H1 (cell line): Measurements from ENCODE around the gene PRODH2. TPM values are rescaled to one million over a fixed set of nuclear protein-coding genes. Genes with fewer than 3 reads are reported as not detected.

Experiments used
- CTCF ChIA-PET: fragments of 300-600 bp; sonication (Branson Sonifier 250); formaldehyde crosslinking; loops from one replicate; lab custom pipeline; 2021; ENCODE audit not compliant: partially characterized antibody; lab: Charles Lee
- POLR2A ChIA-PET: fragments of 300-600 bp; sonication (Branson Sonifier 250); formaldehyde crosslinking; loops from one replicate; lab custom pipeline; 2021; ENCODE audit warnings: inconsistent platforms; ENCODE audit not compliant: partially characterized antibody; lab: Charles Lee
- DNase-seq, 2 experiments: peaks; one replicate each; pipeline versions ENCODE4 v3.0.0 to v3.0.0-alpha.2; 2010 to 2022; ENCODE audit warnings: low spot score in 2 of 2, low read depth in 1 of 2, mixed read lengths in 1 of 2
- FAIRE-seq: peaks from 2 replicates; lab custom pipeline; 2011; peaks lifted over from hg19 to GRCh38; lab: Jason Lieb, UNC
- H2AFZ ChIP-seq: 2 replicates; pipeline ENCODE4 v1.8.1; 2012; ENCODE audit warnings: low read length, inconsistent platforms
- H2AK5ac ChIP-seq: 2 replicates; pipeline ENCODE4 v1.6.1; 2013; ENCODE audit warnings: low read depth, low read length
- H2BK120ac ChIP-seq: replicated peaks from 2 replicates; pipeline ENCODE3; 2013; ENCODE audit warnings: low read depth, low read length, inconsistent platforms
- H2BK12ac ChIP-seq: 2 replicates; pipeline ENCODE4 v1.6.1; 2013; ENCODE audit warnings: low read depth, low read length
- H2BK15ac ChIP-seq: 2 replicates; pipeline ENCODE4 v1.6.1; 2013; ENCODE audit warnings: low read length
- H2BK20ac ChIP-seq: 2 replicates; pipeline ENCODE4 v1.6.1; 2013; ENCODE audit warnings: low read length
- H2BK5ac ChIP-seq: 2 replicates; pipeline ENCODE4 v1.6.1; 2013; ENCODE audit warnings: low read depth, low read length
- H3K14ac ChIP-seq: 2 replicates; pipeline ENCODE4 v1.6.1; 2013; ENCODE audit warnings: inconsistent platforms; ENCODE audit not compliant: insufficient read length
- H3K18ac ChIP-seq: 2 replicates; pipeline ENCODE4 v1.6.1; 2013; ENCODE audit warnings: low read length; ENCODE audit errors: extremely low read depth
- H3K23ac ChIP-seq: 2 replicates; pipeline ENCODE4 v1.6.1; 2013; ENCODE audit warnings: inconsistent platforms; ENCODE audit not compliant: insufficient read length
- H3K23me2 ChIP-seq: 2 replicates; pipeline ENCODE4 v1.6.1; 2013; ENCODE audit warnings: low read depth, low read length
- H3K27ac ChIP-seq: 2 replicates; pipeline ENCODE4 v1.6.1; 2011; ENCODE audit warnings: low read depth, low read length, inconsistent platforms
- H3K27me3 ChIP-seq, 4 experiments: replicated peaks in 1 of 4; 1 replicate in 1 of 4; 2 replicates in 3 of 4; pipeline versions ENCODE4 v1.6.1 to v1.8.1; 2011 to 2013; ENCODE audit warnings: low read length in 3 of 4, mild to moderate bottlenecking in 3 of 4, inconsistent platforms in 2 of 4, mixed read lengths in 2 of 4, moderate library complexity in 1 of 4; ENCODE audit not compliant: control insufficient read depth in 3 of 4, insufficient read depth in 3 of 4; ENCODE audit errors: extremely low read depth in 1 of 4
- H3K36me3 ChIP-seq, 4 experiments: 2 replicates each; pipeline versions ENCODE4 v1.6.1 to v1.8.1; 2011 to 2013; ENCODE audit warnings: mild to moderate bottlenecking in 4 of 4, low read length in 3 of 4, moderate library complexity in 2 of 4, control low read depth in 1 of 4, inconsistent platforms in 1 of 4; ENCODE audit not compliant: insufficient read depth in 4 of 4, control insufficient read depth in 2 of 4
- H3K4ac ChIP-seq: replicated peaks from 2 replicates; pipeline ENCODE3; 2013; ENCODE audit warnings: low read length, low read depth, mixed read lengths, inconsistent platforms; ENCODE audit not compliant: insufficient read length
- H3K4me1 ChIP-seq, 4 experiments: replicated peaks in 1 of 4; 1 replicate in 1 of 4; 2 replicates in 3 of 4; pipeline versions ENCODE4 v1.6.1 to v1.8.1; 2011 to 2013; ENCODE audit warnings: low read length in 3 of 4, inconsistent platforms in 2 of 4, mixed read lengths in 1 of 4; ENCODE audit not compliant: insufficient read depth in 4 of 4, control insufficient read depth in 3 of 4
- H3K4me2 ChIP-seq, 2 experiments: 2 replicates each; pipeline versions ENCODE4 v1.6.1 to v1.8.1; 2011 to 2013; ENCODE audit warnings: low read depth in 2 of 2, low read length in 2 of 2, control low read depth in 1 of 2, inconsistent platforms in 1 of 2, mild to moderate bottlenecking in 1 of 2; ENCODE audit not compliant: insufficient read depth in 1 of 2
- H3K4me3 ChIP-seq, 4 experiments: fragments of 200-600, 300-600 bp in 1 of 4; sonication (generic), shearing (Covaris generic), sonication (Bioruptor Twin) in 1 of 4; 2 replicates each; pipeline versions ENCODE4 v1.5.1 to v1.8.1; 2011 to 2016; ENCODE audit warnings: low read length in 4 of 4, low read depth in 3 of 4, control low read depth in 2 of 4, inconsistent platforms in 2 of 4, mild to moderate bottlenecking in 2 of 4, mixed read lengths in 1 of 4, moderate library complexity in 1 of 4; ENCODE audit not compliant: insufficient read depth in 2 of 4; ENCODE audit errors: extremely low read depth in 1 of 4
- H3K56ac ChIP-seq: replicated peaks from 2 replicates; pipeline ENCODE3; 2013; ENCODE audit warnings: low read depth, mild to moderate bottlenecking, mixed read lengths, low read length, inconsistent platforms; ENCODE audit not compliant: insufficient read length
- H3K79me1 ChIP-seq: 2 replicates; pipeline ENCODE4 v1.6.1; 2013; ENCODE audit warnings: low read depth, low read length, control low read depth
- H3K79me2 ChIP-seq, 2 experiments: 2 replicates each; pipeline versions ENCODE4 v1.6.1 to v1.8.1; 2012 to 2013; ENCODE audit warnings: low read length in 2 of 2, mild to moderate bottlenecking in 2 of 2, inconsistent platforms in 1 of 2; ENCODE audit not compliant: insufficient read depth in 2 of 2, control insufficient read depth in 1 of 2
- H3K9ac ChIP-seq, 4 experiments: replicated peaks in 1 of 4; 1 replicate in 1 of 4; 2 replicates in 3 of 4; pipeline versions ENCODE4 v1.6.1 to v1.8.1; 2011 to 2013; ENCODE audit warnings: low read depth in 3 of 4, low read length in 3 of 4, control low read depth in 2 of 4, mild to moderate bottlenecking in 2 of 4, moderate library complexity in 2 of 4, inconsistent platforms in 1 of 4; ENCODE audit errors: extremely low read depth in 1 of 4
- H3K9me3 ChIP-seq, 2 experiments: 2 replicates each; pipeline versions ENCODE4 v1.6.1 to v1.8.1; 2012 to 2013; ENCODE audit warnings: mild to moderate bottlenecking in 2 of 2, moderate library complexity in 2 of 2, control low read depth in 1 of 2, inconsistent platforms in 1 of 2, low read depth in 1 of 2, low read length in 1 of 2, mixed read lengths in 1 of 2; ENCODE audit not compliant: insufficient read depth in 2 of 2
- H4K20me1 ChIP-seq, 2 experiments: replicated peaks in 1 of 2; 2 replicates each; pipeline versions ENCODE3 to v1.8.1; 2011 to 2013; ENCODE audit warnings: inconsistent platforms in 2 of 2, low read length in 2 of 2, mild to moderate bottlenecking in 1 of 2; ENCODE audit not compliant: insufficient read depth in 2 of 2, control insufficient read depth in 1 of 2
- H4K5ac ChIP-seq: 2 replicates; pipeline ENCODE4 v1.6.1; 2013; ENCODE audit warnings: low read length, low read depth, mixed read lengths, inconsistent platforms; ENCODE audit not compliant: insufficient read length
- H4K8ac ChIP-seq: 2 replicates; pipeline ENCODE4 v1.8.0; 2013; ENCODE audit warnings: mild to moderate bottlenecking, moderate library complexity, low read length, inconsistent platforms; ENCODE audit not compliant: insufficient read depth; ENCODE audit errors: extremely low read depth
- H4K91ac ChIP-seq: replicated peaks from 2 replicates; pipeline ENCODE3; 2013; ENCODE audit warnings: low read length, mixed read lengths, inconsistent platforms; ENCODE audit not compliant: insufficient read length
- NRF1 ChIP-seq: IDR thresholded peaks from 2 replicates; pipeline ENCODE4 v1.6.1; 2011; ENCODE audit warnings: mild to moderate bottlenecking, low read depth, low read length, improper control_type of control experiment
- RAD21 ChIP-seq, 2 experiments: IDR thresholded peaks in 1 of 2; conservative IDR thresholded peaks in 1 of 2; 2 replicates each; pipeline ENCODE4 v1.6.1; 2011; ENCODE audit warnings: low read depth in 2 of 2, low read length in 2 of 2, improper control_type of control experiment in 1 of 2, inconsistent platforms in 1 of 2, mild to moderate bottlenecking in 1 of 2, moderate library complexity in 1 of 2
- WGBS, 2 experiments: shearing (Covaris generic) in 1 of 2; methylation state at CpG; one replicate each; pipeline versions ENCODE4 v1.1.6 to v1.1.7; 2013 to 2015; ENCODE audit warnings: low lambda C conversion rate in 2 of 2, mixed read lengths in 2 of 2, inconsistent platforms in 1 of 2, low coverage in 1 of 2, missing lambda C conversion rate in 1 of 2; ENCODE audit not compliant: insufficient replicate concordance in 2 of 2, insufficient coverage in 1 of 2, insufficient read length in 1 of 2; ENCODE audit errors: extremely low coverage in 1 of 2, missing lambda C conversion rate in 1 of 2; 5-methylcytosine and 5-hydroxymethylcytosine counted together
- polyA plus RNA-seq, 7 experiments: library from polyadenylated mRNA; depleted of rRNA in 3 of 7; stranded (reverse) in 5 of 7; unstranded in 2 of 7; fragments of >200 nt in 5 of 7; fragments of 200-250 nt in 2 of 7; gene quantifications; 1 replicate in 5 of 7; 2 replicates in 1 of 7; 4 replicates in 1 of 7; pipeline versions ENCODE4 v1.2.1 to v1.2.3, GENCODE V29; 2011 to 2013; ENCODE audit warnings: missing spikeins in 2 of 7, mixed read lengths in 2 of 7
- total RNA-seq: library from RNA; stranded (reverse); fragmentation: NEBNext Ultra II Directional; extraction: Animal tissue kit (Norgen Biotek cat#: 25700); gene quantifications from 2 replicates; pipeline ENCODE4 v1.2.1, GENCODE V29; 2021
- TF ChIP-seq, protein P1 (sequence below), 3 experiments: IDR thresholded peaks; 1 replicate in 2 of 3; 2 replicates in 1 of 3; pipeline versions ENCODE4 v1.5.1 to v1.6.1; 2011; ENCODE audit warnings: low read length in 3 of 3, mild to moderate bottlenecking in 3 of 3, inconsistent platforms in 2 of 3, low read depth in 1 of 3, moderate library complexity in 1 of 3; ENCODE audit not compliant: insufficient read depth in 1 of 3; ENCODE audit errors: control extremely low read depth in 1 of 3

The PRODH2 gene
- total and polyA plus RNA-seq, 2 of the 8 experiments (the other 6 are each of a cell fraction or from before 2014, with no cell fraction given), result not detected

DNA sequence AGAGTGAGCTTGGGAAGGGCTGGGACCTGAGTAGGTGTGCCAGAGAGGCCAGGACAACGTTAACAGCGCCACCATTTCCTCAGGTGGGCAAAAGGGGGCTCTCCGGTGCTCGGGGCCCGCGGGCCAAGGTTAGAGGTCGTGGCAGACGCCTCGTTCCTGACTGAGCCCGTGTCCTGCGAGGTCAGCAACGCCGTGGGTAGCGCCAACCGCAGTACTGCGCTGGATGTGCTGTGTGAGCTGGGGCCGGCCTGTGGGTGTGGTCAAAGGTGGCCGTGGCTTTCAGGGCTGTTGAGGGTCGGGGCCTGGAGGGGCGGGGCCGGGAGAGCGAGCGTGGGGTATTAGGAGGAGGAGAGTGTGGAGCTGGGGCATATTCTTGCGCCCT is 47.8 kb upstream of the PRODH2 start:
- Histone ChIP-seq H3K14ac (no peak overlapping the region), H3K23ac (no peak overlapping the region), H3K9me3 (no peaks in the 10 kb centered on the region), H3K56ac (no peak overlapping the region), H2BK12ac (0 out of 2 replicates have a peak overlapping the region, but pooled peaks have one; percentile 39), H4K5ac (no peak overlapping the region), H3K4me1 (peaks cover 0 to 20% (median 12%) of the 10 kb centered on the region in 4 experiments; a peak in 6 of 7 replicates), H3K79me2 (no peaks in the 10 kb centered on the region), H3K18ac (peak overlapping the region; percentile 48; the same call in 1 of the 2 replicates), H3K27ac (no peak overlapping the region), H3K27me3 (peaks cover 7 to 64% (median 58%) of the 10 kb centered on the region in 4 experiments), H4K8ac (no peak overlapping the region), H3K23me2 (peaks cover 22% of the 10 kb centered on the region), H3K4me2 (peak overlapping the region; percentile 80 to 96), H4K20me1 (peaks cover 0 to 3% of the 10 kb centered on the region in 2 experiments), H2BK5ac (no peak overlapping the region), H3K4ac (no peak overlapping the region), H3K79me1 (no peaks in the 10 kb centered on the region), H2AFZ (no peak overlapping the region), H2AK5ac (no peak overlapping the region), H2BK120ac (no peak overlapping the region), H3K9ac (no peak overlapping the region), H2BK15ac (no peak overlapping the region), H3K4me3 (peak overlapping the region; percentile 30 to 60 (median 51)), H3K36me3 (no peaks in the 10 kb centered on the region), H2BK20ac (no peak overlapping the region), H4K91ac (no peak overlapping the region)
- WGBS, 2 experiments, result 9% methylated on average over 19 of the region's 24 CpGs; no CpG with 5 or more reads in 1 of the 2 experiments
- TF ChIP-seq RAD21 (IDR thresholded peaks at IDR 0.05 in 1 of 2, conservative IDR thresholded peaks at IDR 0.05 in 1 of 2; ENCODE audit: low read depth in 2 of 2, low read length in 2 of 2) (peak in 1 of 2 experiments; percentile 7; a peak in 2 of 4 replicates), NRF1 (no peak)
- TF ChIP-seq, protein P1, sequence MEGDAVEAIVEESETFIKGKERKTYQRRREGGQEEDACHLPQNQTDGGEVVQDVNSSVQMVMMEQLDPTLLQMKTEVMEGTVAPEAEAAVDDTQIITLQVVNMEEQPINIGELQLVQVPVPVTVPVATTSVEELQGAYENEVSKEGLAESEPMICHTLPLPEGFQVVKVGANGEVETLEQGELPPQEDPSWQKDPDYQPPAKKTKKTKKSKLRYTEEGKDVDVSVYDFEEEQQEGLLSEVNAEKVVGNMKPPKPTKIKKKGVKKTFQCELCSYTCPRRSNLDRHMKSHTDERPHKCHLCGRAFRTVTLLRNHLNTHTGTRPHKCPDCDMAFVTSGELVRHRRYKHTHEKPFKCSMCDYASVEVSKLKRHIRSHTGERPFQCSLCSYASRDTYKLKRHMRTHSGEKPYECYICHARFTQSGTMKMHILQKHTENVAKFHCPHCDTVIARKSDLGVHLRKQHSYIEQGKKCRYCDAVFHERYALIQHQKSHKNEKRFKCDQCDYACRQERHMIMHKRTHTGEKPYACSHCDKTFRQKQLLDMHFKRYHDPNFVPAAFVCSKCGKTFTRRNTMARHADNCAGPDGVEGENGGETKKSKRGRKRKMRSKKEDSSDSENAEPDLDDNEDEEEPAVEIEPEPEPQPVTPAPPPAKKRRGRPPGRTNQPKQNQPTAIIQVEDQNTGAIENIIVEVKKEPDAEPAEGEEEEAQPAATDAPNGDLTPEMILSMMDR (IDR thresholded peaks at IDR 0.05; ENCODE audit: control extremely low read depth in 1 of 3, insufficient read depth in 1 of 3, low read depth in 1 of 3, low read length in 3 of 3), result peak; percentile 10 to 31 (median 27); a peak in 3 of 4 replicates
- FAIRE-seq (no peak), DNase-seq (peak in 1 of 2 experiments; percentile 60)
- POLR2A ChIA-PET, result interaction anchor here (0.6 to 1.7 kb wide), 8 partner anchors 10 to 193 kb away, joined by 3 to 20 read pairs (median 4); partner anchors contain the start of genes SYNE4 and THAP8
- CTCF ChIA-PET, result interaction anchor here (0.6 to 2.9 kb wide), 7 partner anchors 10 to 725 kb away, joined by 3 to 18 read pairs (median 4); no protein-coding TSS in a partner anchor
